ENCODE measurements around the gene ABCC8.

Gene ABCC8

DNA sequence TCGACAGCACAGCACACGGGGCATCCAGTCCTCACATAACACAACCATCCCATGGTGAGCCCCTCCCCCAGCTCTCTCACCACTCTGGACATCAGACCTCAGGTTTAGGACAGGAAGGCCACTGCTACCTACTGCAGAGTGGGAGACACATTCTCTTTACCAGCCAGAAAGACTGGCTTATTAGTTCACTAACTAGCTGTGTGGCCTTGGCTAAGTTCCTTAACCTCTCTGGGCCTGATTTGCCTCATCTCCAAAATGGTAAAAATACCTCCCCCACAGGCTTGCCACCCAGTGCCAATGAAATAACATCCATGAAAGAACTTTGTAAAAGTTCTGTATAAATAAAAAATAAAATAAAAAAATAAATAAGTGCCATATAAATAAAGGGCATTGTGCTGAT lies 35.5 kb upstream of the ABCC8 start:
- Histone ChIP-seq H3K4me1 (ENCODE audit: insufficient read depth, low read length) (peaks cover 10% of the 10 kb centered on the region), H3K36me3 (ENCODE audit: insufficient read depth, low read length) (no peaks in the 10 kb centered on the region), H3K9me3 (ENCODE audit: control insufficient read depth, insufficient read depth, low read length) (no peaks in the 10 kb centered on the region), H3K9ac (ENCODE audit: low read depth, low read length) (no peak overlapping the region)

DNA sequence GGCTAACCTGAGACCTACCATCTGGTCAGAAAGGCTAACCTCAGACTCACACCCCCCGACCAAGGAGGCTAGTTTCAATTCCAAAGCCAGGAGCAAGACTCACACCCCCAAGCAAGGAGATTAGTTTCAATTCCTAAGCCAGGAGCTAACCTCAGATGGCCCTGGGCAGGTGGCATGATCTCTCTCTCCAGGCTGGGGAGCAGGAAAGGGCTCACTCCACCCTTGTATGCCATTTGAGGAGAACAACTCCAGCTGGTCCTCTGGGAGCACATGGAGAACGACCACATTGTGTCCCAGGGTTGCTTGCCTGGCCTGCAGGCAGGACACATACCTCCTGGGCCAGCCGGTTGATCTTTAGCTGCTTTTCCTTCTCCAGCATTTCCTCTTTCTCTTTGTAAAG lies 34.9 kb upstream of the ABCC8 start:
- Histone ChIP-seq H3K36me3 (ENCODE audit: insufficient read depth, low read length) (no peaks in the 10 kb centered on the region), H3K4me1 (ENCODE audit: insufficient read depth, low read length) (peaks cover 10% of the 10 kb centered on the region), H3K9me3 (ENCODE audit: control insufficient read depth, insufficient read depth, low read length) (no peaks in the 10 kb centered on the region), H3K9ac (ENCODE audit: low read depth, low read length) (no peak overlapping the region)

DNA sequence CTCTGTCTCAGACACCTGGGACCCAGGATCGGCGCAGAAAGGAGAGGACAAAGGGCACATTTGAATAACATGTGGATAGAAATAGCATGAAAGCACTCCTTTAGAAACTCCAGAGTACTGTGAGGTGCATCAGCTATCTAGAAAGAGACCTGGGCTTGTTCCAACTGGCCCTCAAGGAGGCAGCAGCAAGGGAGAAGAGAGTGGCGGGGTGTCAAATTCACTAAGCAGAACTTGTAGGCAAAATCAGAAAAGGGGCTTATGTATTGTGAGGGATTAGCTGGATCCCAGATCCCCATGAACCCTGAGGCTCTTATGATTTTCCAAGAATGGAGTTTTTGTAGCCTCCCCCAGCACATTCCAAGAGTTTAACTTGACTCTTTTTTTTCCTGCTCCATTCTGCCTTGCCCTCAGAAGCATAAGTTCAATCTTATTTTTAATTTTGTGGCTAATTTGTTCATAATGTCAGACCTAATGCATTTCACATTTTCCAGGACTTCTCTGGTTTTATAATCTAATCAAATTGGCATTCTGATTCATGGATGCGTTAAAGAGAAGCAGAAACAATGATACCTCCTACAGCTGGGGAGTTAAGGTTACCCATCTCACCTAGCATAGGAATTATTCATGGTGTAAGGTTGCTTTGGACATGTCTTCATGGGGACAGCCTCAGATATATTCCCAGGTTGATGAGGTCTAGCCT lies 34.0 kb upstream of the ABCC8 start:
- no peaks in the 10 kb centered on the region for H3K9me3 ChIP-seq (ENCODE audit: control insufficient read depth, insufficient read depth, low read length)
- H3K9ac ChIP-seq (ENCODE audit: low read depth, low read length), result no peak overlapping the region
- H3K36me3 ChIP-seq (ENCODE audit: insufficient read depth, low read length), result no peaks in the 10 kb centered on the region
- H3K4me1 ChIP-seq (ENCODE audit: insufficient read depth, low read length), result peaks cover 10% of the 10 kb centered on the region

DNA sequence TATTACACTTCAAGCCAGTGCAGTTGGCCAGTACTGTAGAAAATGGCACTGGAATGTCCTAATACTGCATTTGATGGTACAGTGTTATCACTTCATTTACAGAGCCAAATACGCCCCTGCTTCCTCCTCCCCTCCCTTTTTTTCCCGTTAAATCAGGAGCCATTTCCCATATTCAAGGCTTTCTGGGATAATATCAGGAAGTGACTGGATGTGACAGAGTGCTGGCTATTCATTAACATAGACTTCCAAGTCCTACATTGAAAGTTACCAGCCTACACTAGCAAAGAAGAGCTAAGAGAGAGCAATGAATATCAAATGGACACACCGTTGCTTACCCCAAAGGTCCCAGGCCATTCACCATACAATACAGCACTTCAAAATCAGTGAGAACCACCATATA lies 32.1 kb upstream of the ABCC8 start:
- Histone ChIP-seq H3K36me3 (ENCODE audit: insufficient read depth, low read length) (no peaks in the 10 kb centered on the region), H3K4me1 (ENCODE audit: insufficient read depth, low read length) (peaks cover 10% of the 10 kb centered on the region), H3K9me3 (ENCODE audit: control insufficient read depth, insufficient read depth, low read length) (no peaks in the 10 kb centered on the region), H3K9ac (ENCODE audit: low read depth, low read length) (no peak overlapping the region)

DNA sequence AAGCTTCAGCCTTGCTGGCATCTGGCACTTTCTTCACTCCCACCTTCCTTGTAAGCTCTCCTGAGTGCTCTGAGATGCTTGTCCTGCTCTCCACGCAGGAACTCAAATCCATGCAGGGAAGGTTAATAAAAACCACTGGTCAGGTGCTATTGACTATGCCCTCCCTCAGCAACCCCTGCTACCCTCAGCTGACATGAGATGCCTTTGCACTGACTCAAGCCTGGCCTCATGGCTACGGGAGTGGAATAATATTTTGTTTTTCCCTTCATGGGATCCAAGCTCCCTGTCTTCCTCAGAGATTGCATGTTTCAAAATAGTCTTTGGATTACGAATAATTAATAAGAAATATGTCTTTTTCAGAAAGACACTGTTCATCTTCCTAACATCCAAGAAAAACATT lies 31.7 kb upstream of the ABCC8 start:
- no peaks in the 10 kb centered on the region for H3K36me3 ChIP-seq (ENCODE audit: insufficient read depth, low read length)
- no peak overlapping the region for H3K9ac ChIP-seq (ENCODE audit: low read depth, low read length)
- H3K9me3 ChIP-seq (ENCODE audit: control insufficient read depth, insufficient read depth, low read length), result no peaks in the 10 kb centered on the region
- H3K4me1 ChIP-seq (ENCODE audit: insufficient read depth, low read length), result peaks cover 10% of the 10 kb centered on the region

DNA sequence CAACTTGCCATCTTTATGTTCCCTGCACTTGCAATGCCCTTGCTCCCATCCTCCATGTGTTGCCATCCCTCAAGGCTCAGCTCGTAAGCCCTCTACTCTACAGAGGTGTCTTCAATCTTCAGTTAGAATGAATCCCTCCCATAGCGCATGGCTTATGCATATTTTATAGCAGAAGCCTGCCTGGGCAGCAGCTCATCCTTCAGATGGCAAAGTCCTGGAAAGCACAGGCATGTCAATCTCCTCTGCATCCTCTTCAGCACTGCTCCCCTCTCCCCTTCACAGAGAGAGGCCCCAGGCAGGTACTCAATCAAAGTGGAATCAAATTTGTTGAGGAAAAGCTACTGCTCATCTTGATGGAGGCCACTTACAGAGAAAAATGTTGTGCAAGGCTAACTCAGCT lies 31.1 kb upstream of the ABCC8 start:
- Histone ChIP-seq H3K36me3 (ENCODE audit: insufficient read depth, low read length) (no peaks in the 10 kb centered on the region), H3K9me3 (ENCODE audit: control insufficient read depth, insufficient read depth, low read length) (no peaks in the 10 kb centered on the region), H3K4me1 (ENCODE audit: insufficient read depth, low read length) (peaks cover 10% of the 10 kb centered on the region), H3K9ac (ENCODE audit: low read depth, low read length) (no peak overlapping the region)

DNA sequence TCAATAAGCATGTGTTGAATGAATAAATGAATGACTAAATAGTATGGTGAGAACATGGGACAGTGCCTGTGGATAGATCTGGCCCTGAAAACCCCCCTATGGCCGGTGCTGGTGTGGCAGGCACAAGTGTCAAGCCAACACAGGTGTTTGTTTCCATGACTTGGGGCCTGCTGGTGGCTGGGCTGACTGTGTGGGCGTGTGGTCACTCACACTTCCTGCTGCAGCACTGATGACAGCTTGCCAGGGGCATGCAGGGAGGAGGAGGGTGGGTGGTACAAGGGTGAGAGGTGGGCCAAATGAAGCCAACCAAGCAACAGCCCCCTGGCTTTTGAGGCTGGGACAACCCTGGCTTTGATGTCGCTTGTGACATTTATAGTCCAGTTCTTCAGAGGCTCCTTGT lies 30.3 kb upstream of the ABCC8 start:
- peaks cover 10% of the 10 kb centered on the region for H3K4me1 ChIP-seq (ENCODE audit: insufficient read depth, low read length)
- no peak overlapping the region for H3K9ac ChIP-seq (ENCODE audit: low read depth, low read length)
- no peaks in the 10 kb centered on the region for H3K9me3 ChIP-seq (ENCODE audit: control insufficient read depth, insufficient read depth, low read length)
- H3K36me3 ChIP-seq (ENCODE audit: insufficient read depth, low read length), result no peaks in the 10 kb centered on the region

DNA sequence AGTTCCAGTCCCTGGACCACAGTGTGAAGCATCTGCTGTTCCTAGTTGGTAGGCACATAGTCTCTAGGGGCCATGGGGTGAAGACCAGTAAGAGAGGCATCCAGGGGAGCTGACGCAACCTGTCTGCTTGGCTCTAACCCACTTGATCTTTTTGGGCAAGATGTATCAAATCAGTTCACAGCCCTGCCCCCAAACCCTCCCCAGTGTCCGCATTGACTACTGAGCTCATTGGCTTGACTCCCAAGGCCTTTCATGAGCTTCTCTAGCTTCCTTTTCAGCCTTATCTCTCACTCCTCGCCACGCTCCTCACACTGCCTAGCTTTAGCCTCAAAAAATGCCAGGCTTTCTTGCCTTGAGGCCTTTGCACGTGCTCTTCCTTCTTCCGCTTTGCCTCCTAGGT lies 29.7 kb upstream of the ABCC8 start:
- no peaks in the 10 kb centered on the region for H3K36me3 ChIP-seq (ENCODE audit: insufficient read depth, low read length)
- no peak overlapping the region for H3K9ac ChIP-seq (ENCODE audit: low read depth, low read length)
- no peaks in the 10 kb centered on the region for H3K9me3 ChIP-seq (ENCODE audit: control insufficient read depth, insufficient read depth, low read length)
- H3K4me1 ChIP-seq (ENCODE audit: insufficient read depth, low read length), result peaks cover 10% of the 10 kb centered on the region

DNA sequence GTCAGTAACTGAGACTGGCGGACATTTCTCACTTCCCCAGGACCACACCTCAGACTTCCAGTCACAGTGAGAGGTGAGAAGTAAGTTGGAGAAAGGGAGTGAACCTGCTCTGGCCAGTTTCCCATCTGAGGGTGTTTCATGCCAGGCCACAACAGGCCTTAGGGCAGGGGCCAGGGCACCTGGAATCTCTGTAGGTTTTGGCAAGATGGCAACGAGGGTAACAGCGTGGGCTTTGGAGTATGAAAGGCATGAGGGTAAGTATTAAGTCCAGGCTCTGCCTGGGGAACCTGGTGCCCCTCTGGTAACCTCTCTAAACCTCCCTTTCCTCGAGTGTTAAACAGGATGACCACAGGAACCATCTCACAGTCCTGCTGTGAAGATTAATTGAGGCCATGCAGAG lies 28.5 kb upstream of the ABCC8 start:
- Histone ChIP-seq H3K9ac (ENCODE audit: low read depth, low read length) (no peak overlapping the region), H3K4me1 (ENCODE audit: insufficient read depth, low read length) (peaks cover 4% of the 10 kb centered on the region; the same call in 1 of the 2 replicates), H3K9me3 (ENCODE audit: control insufficient read depth, insufficient read depth, low read length) (no peaks in the 10 kb centered on the region), H3K36me3 (ENCODE audit: insufficient read depth, low read length) (no peaks in the 10 kb centered on the region)

DNA sequence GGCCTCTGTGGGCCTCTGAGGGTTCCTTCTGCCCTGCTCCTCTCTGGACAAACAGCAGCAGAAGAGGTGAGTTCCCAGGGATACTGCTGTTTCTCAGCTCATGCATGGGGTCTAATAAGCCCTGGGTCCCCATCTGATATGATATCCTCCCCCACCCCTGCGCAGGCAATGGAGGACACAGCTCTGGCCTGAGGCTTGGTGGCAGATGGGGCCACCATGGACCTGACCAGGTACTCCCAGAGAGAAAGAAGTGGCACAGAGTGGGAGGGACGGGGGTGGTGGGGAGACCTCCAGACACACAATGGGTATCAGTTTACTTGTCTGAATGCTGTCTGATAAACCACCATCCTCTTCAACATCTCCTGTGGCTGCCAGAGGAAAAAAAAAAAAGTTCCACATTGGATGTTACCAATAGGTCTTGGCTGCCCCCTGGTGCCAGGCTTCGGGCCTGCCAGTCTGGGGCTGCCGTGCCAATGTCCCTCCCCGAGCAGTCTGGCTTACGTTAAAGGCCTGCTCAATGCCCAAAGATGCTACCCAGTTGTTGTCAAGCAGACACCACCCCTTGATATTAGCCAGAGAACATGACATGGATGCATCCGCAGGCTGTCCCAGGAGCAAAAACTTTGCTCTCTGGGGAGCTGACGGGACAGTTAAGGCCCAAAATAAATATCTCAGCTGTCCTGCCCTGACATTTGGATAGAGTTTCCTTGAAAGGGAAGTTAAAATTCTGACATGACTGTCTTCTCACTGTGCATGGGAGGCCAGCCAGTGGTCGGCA lies 27.9 kb upstream of the ABCC8 start:
- H3K4me1 ChIP-seq (ENCODE audit: insufficient read depth, low read length), result 0 out of 2 replicates have a peak, but pooled peaks cover 3% of the 10 kb centered on the region

DNA sequence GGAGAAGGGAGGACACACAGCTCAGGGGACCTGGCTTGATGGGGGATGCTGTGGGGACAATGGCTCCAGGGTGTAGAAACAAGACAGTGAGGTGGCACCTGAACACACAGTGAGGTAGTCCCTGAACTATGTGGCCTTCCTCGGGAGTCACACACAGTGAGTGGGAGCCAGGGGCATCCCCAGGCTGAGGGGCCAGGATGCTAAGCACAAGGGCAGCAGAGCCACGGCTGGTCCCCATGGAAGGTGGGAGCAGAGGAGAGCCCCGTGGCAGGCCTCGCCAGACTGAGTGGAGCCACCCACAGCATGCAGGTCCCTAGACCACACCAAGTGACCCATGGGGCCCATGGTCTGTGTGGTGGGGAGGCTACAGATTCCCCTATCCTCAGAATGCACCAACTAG lies 26.0 kb upstream of the ABCC8 start:
- no peaks in the 10 kb centered on the region for H3K36me3 ChIP-seq (ENCODE audit: insufficient read depth, low read length)
- no peaks in the 10 kb centered on the region for H3K9me3 ChIP-seq (ENCODE audit: control insufficient read depth, insufficient read depth, low read length)
- H3K9ac ChIP-seq (ENCODE audit: low read depth, low read length), result no peak overlapping the region
- H3K4me1 ChIP-seq (ENCODE audit: insufficient read depth, low read length), result no peaks in the 10 kb centered on the region

More for the DNA sequence above, 27.9 kb upstream of the ABCC8 start:
- Histone ChIP-seq H3K9me3 (ENCODE audit: control insufficient read depth, insufficient read depth, low read length) (no peaks in the 10 kb centered on the region), H3K36me3 (ENCODE audit: insufficient read depth, low read length) (no peaks in the 10 kb centered on the region), H3K9ac (ENCODE audit: low read depth, low read length) (no peak overlapping the region)

DNA sequence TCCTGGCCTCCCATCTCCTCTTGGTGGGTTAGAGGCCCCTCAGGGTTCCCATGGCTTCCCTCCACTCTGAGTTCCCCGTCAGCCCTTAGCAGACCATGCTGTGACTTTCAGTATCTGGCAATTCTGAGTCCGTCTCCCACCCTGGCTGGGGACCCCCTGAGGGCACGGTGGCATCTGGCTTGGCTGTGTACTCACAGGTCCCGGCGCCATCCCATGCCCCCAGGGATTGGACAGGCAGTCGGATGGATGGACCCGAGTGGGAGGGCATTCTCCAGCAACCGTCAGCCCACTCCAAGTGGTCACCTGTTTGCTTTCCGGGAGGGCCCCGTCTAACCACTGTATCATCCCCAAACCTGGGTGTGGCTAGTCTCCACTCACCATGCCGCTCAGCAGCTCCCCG lies 24.0 kb upstream of the ABCC8 start:
- no peaks in the 10 kb centered on the region for H3K36me3 ChIP-seq (ENCODE audit: insufficient read depth, low read length)
- H3K4me1 ChIP-seq (ENCODE audit: insufficient read depth, low read length), result no peaks in the 10 kb centered on the region
- no peaks in the 10 kb centered on the region for H3K9me3 ChIP-seq (ENCODE audit: control insufficient read depth, insufficient read depth, low read length)
- no peak overlapping the region for H3K9ac ChIP-seq (ENCODE audit: low read depth, low read length)

DNA sequence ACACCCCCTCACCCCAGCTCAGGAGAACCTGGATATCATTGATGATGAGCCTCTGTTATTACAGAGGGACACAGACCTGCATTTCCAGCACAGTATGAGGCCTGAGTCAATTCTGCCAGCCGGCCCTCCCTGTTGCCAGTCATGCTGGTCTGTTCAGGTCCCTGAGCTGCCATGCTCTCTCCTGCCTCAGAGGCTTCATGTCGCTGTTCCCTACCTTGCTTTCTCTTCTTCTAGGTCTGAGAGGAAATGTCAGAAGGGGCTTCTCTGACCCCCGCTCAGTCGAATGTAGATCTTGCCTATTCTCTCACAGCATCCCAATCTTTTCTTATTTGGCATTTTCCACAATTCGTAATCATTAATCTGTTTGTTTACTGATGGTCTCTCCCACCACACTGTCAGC lies 21.8 kb upstream of the ABCC8 start:
- Histone ChIP-seq H3K4me1 (ENCODE audit: insufficient read depth, low read length) (no peaks in the 10 kb centered on the region), H3K9me3 (ENCODE audit: control insufficient read depth, insufficient read depth, low read length) (no peaks in the 10 kb centered on the region), H3K36me3 (ENCODE audit: insufficient read depth, low read length) (no peaks in the 10 kb centered on the region), H3K9ac (ENCODE audit: low read depth, low read length) (no peak overlapping the region)

DNA sequence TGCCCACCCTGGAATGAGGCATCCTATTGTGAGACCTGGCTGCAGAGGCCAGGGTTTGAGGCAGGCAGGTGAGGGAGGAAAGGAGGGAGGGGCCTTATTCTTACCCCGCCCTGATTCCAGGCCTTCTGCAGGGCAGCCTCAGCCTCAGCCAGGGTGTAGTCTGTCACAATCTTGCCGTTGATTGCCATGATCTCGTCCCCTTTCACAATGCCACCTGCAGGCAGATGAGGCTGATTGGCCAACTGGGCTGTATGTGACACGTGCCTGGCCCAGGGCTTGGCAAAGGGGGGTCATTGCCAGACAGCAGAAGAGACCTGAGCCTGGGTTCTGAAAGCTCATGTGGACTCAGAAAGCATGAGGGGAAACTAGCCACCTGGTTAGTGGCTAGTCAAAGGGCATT lies 21.4 kb upstream of the ABCC8 start:
- no peaks in the 10 kb centered on the region for H3K9me3 ChIP-seq (ENCODE audit: control insufficient read depth, insufficient read depth, low read length)

DNA sequence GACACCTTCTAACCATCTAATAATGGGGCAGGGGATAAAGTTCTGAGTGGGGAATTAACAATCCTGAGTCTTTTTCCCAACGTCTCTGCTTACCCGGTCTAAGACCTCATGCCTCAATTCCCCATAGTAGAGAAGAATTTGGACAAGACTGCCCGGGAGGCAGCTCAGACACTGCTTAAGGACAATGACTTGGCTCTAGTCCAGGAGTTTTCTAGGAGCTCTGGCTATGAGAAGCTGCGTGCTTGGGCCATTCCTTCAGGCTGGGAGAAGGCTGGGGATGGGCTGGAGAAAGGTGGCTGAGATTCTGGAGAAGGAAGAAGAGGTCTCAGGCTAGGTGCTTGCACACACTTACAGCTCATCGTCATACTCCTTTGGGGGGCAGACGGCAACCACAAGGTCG lies 19.8 kb upstream of the ABCC8 start:
- Histone ChIP-seq H3K9ac (ENCODE audit: low read depth, low read length) (no peak overlapping the region), H3K9me3 (ENCODE audit: control insufficient read depth, insufficient read depth, low read length) (no peaks in the 10 kb centered on the region), H3K36me3 (ENCODE audit: insufficient read depth, low read length) (no peaks in the 10 kb centered on the region), H3K4me1 (ENCODE audit: insufficient read depth, low read length) (no peaks in the 10 kb centered on the region)

More for the DNA sequence above, 21.4 kb upstream of the ABCC8 start:
- no peaks in the 10 kb centered on the region for H3K4me1 ChIP-seq (ENCODE audit: insufficient read depth, low read length)
- no peaks in the 10 kb centered on the region for H3K36me3 ChIP-seq (ENCODE audit: insufficient read depth, low read length)
- no peak overlapping the region for H3K9ac ChIP-seq (ENCODE audit: low read depth, low read length)

Data from ES-I3 (cell line).